ENCODE results near the gene RSL1D1.

The RSL1D1 gene

DNA sequence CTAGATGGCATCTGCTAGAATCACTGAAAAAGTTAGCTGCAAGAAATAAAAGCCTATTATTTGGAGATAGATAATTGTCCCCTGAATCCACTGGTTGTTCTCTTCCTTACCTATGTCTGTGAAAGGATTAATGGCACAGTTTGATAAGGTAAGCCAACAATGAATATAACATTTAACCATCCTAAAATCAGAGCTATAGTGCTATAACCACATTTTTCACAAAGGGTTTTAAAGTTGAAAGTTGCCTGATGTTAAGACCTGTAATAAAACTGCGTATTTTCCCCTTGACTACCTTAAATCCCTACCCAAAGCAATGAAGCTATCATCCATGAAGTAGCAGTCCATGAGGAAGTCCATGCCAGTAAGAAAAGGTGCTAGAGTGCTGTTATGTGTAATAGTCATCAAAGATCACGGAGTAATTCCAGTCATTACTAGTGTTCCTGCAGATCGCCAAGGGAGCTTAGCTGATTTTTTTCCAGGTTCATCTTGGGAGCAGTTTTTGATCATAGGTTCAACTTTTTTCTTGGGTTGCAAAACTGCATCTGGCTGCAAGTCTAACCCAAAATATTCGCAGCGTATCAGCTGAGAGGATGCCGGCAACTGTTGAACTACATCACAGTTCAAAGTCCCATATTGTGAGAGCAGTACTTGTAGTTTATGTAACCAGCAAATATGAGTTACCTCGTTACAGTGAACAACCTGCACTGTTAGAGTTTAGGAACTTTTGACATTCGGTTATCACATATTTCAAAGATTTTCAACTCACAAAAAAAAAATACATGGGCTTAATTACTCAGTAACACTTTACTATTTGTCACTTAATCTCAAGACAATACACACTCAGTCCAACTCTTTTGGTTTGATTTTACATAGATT lies 18.2 kb upstream of the RSL1D1 start:
- DNase-seq (ENCODE audit: low spot score) = no peak
- no peak for TF ChIP-seq CTCF (IDR thresholded peaks at IDR 0.05; ENCODE audit: extremely low read depth, missing control alignments)

DNA sequence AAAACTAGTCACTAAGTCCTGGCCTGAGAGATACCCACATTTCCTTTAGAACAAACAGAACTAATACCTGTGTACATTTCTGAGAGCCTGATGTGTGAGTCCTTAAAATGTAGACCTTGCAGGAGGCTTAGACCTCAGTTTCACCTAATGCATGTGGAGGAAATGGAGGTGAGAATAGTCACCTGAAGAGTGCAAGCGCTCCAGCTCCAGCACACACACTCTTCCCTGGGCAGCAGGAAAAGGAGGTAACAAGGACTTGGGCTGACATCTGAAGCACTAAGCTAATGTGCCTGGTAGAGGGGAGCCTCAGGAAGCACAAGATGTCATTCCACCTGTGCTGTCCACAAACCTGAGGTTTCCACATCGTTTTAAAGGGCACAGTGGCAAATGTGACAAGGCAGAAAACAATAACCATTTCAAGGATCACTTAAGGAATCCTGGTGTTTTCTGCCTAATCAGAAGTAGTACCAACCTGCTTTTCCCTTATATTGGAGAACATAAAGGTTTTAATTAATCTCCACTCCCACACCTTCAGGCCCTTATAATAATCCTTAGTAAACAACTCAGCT lies 17.2 kb upstream of the RSL1D1 start:
- DNase-seq (ENCODE audit: low spot score) = no peak
- no peak for TF ChIP-seq CTCF (IDR thresholded peaks at IDR 0.05; ENCODE audit: extremely low read depth, missing control alignments)

DNA sequence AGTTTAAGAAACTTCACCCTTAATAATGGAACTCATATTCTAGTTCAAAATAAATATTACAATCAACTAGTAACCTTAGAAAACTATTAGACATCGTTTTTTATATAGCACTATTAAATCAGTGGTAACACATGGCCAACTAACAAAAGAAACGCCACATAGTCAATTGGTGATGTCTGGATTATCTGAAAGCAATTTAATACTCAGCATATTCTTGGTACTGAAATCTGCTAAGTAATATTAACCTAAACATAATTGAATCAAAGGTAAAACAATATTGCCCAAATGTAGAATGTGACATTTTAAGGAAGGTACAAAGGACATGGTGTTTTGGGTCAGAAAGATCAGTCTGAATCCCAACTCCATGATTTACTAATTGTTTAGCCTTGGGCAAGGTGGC lies 11.1 kb upstream of the RSL1D1 start:
- TF ChIP-seq CTCF (IDR thresholded peaks at IDR 0.05; ENCODE audit: extremely low read depth, missing control alignments) = no peak
- DNase-seq (ENCODE audit: low spot score) = no peak

- no peak for TF ChIP-seq CTCF (IDR thresholded peaks at IDR 0.05; ENCODE audit: extremely low read depth, missing control alignments)
- no peak for DNase-seq (ENCODE audit: low spot score)
These were observed 5.8 kb upstream of the RSL1D1 start for GRCh38 chr16:11857161-11857560.

- no peak for TF ChIP-seq CTCF (IDR thresholded peaks at IDR 0.05; ENCODE audit: extremely low read depth, missing control alignments)
- DNase-seq (ENCODE audit: low spot score) = no peak
These were observed 909 bp upstream of the RSL1D1 start for GRCh38 chr16:11852092-11852809.

DNA sequence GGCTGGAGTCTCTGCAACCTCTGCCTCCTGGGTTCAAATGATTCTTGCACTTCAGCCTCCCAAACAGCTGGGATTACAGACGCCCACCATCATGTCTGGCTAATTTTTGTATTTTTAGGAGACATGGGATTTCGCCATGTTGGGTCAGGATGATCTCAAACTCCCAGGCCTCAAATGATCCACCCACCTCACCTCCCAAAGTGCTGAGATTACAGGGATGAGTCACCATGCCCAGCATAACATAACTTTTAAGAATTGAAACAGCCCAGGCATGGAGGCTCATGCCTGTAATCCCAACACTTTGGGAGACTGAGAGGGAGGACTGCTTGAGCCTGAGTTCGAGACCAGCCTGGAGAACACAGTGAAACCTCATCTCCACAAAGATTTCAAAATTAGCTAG lies 2.5 kb downstream of the RSL1D1 start:
- no peak for DNase-seq (ENCODE audit: low spot score)
- TF ChIP-seq CTCF (IDR thresholded peaks at IDR 0.05; ENCODE audit: extremely low read depth, missing control alignments) = no peak

GRCh38 chr16:11844499-11844898 lies 6.8 kb downstream of the RSL1D1 start:
- TF ChIP-seq CTCF (IDR thresholded peaks at IDR 0.05; ENCODE audit: extremely low read depth, missing control alignments) = no peak
- DNase-seq (ENCODE audit: low spot score) = no peak

All from GM20000 (cell line).